Erythroblast (primary cell): Measurements from ENCODE around the gene ACLY.

Experiments
- DNase-seq, 2 experiments: peaks; one replicate each; lab custom pipeline; 2025; lab: John Stamatoyannopoulos, UW
- GATA1 ChIP-seq: IDR thresholded peaks from 2 replicates; pipeline ENCODE4 v1.6.1; 2011; ENCODE audit warnings: low read depth, mild to moderate bottlenecking, control low read depth, low read length, moderate library complexity
- POLR2A ChIP-seq: IDR thresholded peaks from 2 replicates; pipeline ENCODE4 v1.6.1; 2011; ENCODE audit warnings: mild to moderate bottlenecking, low read length

The ACLY gene

GRCh38 chr17:41910701-41911391, 7.9 kb downstream of the ACLY start:
- TF ChIP-seq POLR2A (no peak), GATA1 (no peak)
- no peak for DNase-seq

GRCh38 chr17:41909088-41909487, 9.7 kb downstream of the ACLY start:
- DNase-seq, result no peak
- TF ChIP-seq GATA1 (no peak), POLR2A (no peak)

GRCh38 chr17:41907633-41908539, 10.9 kb downstream of the ACLY start:
- DNase-seq, result no peak
- no peak for TF ChIP-seq POLR2A

- DNase-seq, result no peak
Observed at GRCh38 chr17:41907185-41907556, 11.6 kb downstream of the ACLY start.

GRCh38 chr17:41906465-41907184, 12.1 kb downstream of the ACLY start:
- no peak for TF ChIP-seq GATA1
- TF ChIP-seq POLR2A, result no peak
- DNase-seq, result no peak

More at GRCh38 chr17:41907185-41907556, 11.6 kb downstream of the ACLY start:
- TF ChIP-seq POLR2A, result no peak
- no peak for TF ChIP-seq GATA1

- DNase-seq, result no peak
- TF ChIP-seq POLR2A (no peak), GATA1 (no peak)
Observed at GRCh38 chr17:41905172-41905571, 13.6 kb downstream of the ACLY start.

GRCh38 chr17:41904242-41904841, 14.4 kb downstream of the ACLY start:
- DNase-seq, result no peak
- TF ChIP-seq GATA1 (no peak), POLR2A (no peak)

GRCh38 chr17:41901646-41902045, 17.1 kb downstream of the ACLY start:
- no peak for TF ChIP-seq POLR2A
- no peak for TF ChIP-seq GATA1

GRCh38 chr17:41896726-41897125, 22.0 kb downstream of the ACLY start:
- no peak for DNase-seq
- TF ChIP-seq GATA1 (no peak), POLR2A (no peak)

More at GRCh38 chr17:41901646-41902045, 17.1 kb downstream of the ACLY start:
- DNase-seq, result no peak

GRCh38 chr17:41895617-41896016, 23.1 kb downstream of the ACLY start:
- no peak for TF ChIP-seq GATA1
- no peak for TF ChIP-seq POLR2A
- DNase-seq, result no peak

GRCh38 chr17:41894791-41895331, 23.9 kb downstream of the ACLY start:
- TF ChIP-seq GATA1 (no peak), POLR2A (no peak)
- DNase-seq, result no peak

- TF ChIP-seq GATA1 (no peak), POLR2A (no peak)
- DNase-seq, result no peak
Observed at GRCh38 chr17:41893384-41893783, 25.4 kb downstream of the ACLY start.

- DNase-seq, result no peak
- TF ChIP-seq GATA1 (no peak), POLR2A (no peak)
Observed at GRCh38 chr17:41892021-41892376, 26.8 kb downstream of the ACLY start.
